GM21360 (cell line): ENCODE data around the gene FBXO44.

Experiments used
- ATAC-seq: cut with Tn5 transposase; IDR thresholded peaks from one replicate; pipeline ENCODE4 v1.9.1; 2021; ENCODE audit warnings: mild to moderate bottlenecking, moderate library complexity; ENCODE audit not compliant: unreplicated experiment

Gene FBXO44

DNA sequence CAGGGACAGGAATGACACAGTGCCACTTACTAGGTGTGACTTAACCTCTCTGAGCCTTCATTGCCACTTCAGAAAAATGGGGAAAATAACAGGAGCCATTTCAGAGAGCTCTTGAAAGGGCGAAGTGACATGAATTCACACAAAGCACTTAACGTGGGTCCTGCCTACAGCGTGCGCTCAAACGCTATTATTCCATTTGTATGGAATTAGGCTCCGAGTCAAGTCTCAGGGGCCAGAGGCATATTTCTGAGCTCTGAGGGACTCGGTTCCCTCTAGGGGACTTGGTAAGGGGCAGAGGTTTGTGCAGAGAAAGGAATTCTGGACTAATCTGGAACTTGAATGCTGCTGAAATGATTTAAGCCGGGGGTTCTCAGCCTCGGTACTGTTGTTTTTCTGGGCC is 50.9 kb downstream of the FBXO44 start:
- no peak for ATAC-seq

DNA sequence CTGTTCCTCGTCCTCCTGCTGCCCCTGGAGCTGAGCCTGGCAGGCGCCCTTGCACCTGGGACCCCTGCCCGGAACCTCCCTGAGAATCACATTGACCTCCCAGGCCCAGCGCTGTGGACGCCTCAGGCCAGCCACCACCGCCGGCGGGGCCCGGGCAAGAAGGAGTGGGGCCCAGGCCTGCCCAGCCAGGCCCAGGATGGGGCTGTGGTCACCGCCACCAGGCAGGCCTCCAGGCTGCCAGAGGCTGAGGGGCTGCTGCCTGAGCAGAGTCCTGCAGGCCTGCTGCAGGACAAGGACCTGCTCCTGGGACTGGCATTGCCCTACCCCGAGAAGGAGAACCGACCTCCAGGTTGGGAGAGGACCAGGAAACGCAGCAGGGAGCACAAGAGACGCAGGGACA is 51.6 kb downstream of the FBXO44 start:
- ATAC-seq, result no peak

DNA sequence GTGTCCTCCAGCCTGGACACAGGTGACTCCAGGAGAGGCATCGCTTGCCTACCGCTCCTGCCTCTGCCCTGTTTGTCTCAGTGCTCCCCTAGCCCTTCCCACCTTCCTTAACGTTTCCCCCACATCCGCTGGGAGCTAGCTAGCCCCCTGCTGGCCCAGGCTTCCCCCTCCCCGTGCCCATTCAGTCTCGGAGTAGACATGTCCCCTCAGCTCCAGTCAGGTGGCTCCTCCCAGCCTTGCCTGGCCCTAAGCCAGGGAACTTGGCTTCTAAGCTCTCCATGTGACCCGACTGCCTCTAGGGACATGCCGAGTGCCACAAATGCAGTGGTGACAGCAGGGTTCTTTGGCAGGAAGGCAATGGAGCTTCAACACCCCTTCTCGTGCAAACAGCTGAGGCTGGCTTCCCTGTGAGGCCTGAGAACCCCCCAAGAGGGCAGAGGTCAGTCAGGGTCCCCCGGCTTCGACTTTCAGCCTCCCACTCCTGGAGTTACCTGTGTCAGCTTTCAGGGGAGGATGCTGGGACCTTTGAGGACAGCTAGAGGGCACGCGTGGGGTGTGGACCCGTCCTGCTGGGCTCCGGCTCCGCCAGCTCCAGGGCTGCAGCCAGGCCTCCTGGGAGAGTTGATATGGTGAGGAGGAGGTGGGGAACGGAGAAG is 53.1 kb downstream of the FBXO44 start:
- no peak for ATAC-seq

DNA sequence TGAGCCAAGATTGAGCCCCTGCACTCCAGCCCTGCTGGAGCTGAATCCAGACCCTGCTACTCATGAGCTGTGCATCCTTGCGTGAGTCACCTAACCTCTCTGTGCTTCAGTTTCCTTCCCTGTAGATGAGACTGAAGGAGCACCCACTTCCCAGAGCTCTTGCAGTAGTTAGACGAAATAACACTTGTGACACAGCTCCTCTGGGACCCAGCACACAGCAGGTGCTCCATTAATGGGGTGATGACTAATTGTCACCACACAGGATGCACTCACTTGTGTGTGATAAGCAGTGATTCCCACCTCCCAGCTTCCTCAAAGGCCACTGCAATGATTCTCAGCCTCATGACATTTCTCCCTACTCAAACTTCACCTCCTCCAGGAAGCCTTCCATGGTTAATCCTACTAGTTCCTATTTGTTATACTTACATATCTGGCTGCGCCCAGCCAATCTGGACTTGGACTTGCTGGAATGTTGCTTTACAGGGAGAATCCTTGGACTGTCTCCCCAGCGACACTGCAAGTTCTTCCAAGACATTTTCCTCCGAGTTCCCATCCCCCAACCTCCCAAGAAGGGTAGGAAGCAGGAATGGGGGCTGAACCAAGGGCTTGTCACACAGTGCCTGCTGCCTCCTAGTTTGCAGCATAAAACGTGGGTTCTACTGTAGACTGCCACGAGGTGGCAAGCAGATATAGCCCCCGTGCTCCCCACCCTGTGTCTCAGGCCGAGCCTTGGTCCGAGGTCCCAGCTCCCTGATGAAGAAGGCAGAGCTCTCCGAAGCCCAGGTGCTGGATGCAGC is 54.1 kb downstream of the FBXO44 start:
- no peak for ATAC-seq

DNA sequence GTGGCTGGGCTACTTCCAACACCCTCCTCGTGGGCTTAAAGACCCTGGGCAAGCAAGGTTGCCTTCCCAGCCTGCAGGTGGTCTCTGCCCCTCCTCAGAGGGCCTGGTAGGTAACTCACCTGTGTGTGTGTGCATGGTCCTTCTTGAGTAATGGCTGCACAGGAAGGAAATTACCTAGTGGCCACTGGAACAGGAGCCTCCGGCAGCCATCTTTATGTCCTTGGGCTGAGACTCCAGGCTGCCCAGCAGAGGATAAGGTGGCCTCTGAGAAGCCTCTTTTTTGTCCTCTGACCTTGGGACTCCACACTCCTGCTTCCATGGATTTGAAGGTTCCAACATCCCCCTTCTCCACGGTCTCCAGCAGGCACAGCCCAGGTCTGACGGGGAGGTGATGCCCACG is 56.8 kb downstream of the FBXO44 start:
- ATAC-seq, result no peak

DNA sequence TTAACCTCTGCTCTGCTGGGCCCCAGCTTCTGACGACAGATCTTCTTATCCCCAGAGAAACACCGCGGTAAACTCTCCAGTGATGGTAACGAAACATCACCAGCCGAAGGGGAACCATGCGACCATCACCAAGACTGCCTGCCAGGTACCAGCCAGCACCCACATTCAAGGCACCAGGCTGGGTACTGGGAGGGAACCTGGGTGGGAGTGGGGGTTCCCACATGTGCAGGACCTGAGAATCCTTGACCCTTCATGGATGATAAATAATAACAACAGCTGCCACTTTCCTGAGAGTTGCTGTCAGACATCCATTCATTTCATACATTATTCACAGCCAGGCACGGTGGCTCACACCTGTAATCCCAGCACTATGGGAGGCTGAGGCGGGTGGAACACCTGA is 57.6 kb downstream of the FBXO44 start:
- ATAC-seq, result no peak
